NCI-H146 (cell line): ENCODE measurements around the gene TGFBRAP1.
"Not testable (repeated sequence)": the region's sequence is repeated elsewhere in the genome, so short reads cannot be mapped to it uniquely, and the experiment has no call there.

ENCODE experiments used
- DNase-seq: peaks from one replicate; lab custom pipeline; 2025; lab: John Stamatoyannopoulos, UW

TGFBRAP1 gene

GRCh38 chr2:105272176-105272575 is 57.4 kb downstream of the TGFBRAP1 start:
- no peak for DNase-seq

DNA sequence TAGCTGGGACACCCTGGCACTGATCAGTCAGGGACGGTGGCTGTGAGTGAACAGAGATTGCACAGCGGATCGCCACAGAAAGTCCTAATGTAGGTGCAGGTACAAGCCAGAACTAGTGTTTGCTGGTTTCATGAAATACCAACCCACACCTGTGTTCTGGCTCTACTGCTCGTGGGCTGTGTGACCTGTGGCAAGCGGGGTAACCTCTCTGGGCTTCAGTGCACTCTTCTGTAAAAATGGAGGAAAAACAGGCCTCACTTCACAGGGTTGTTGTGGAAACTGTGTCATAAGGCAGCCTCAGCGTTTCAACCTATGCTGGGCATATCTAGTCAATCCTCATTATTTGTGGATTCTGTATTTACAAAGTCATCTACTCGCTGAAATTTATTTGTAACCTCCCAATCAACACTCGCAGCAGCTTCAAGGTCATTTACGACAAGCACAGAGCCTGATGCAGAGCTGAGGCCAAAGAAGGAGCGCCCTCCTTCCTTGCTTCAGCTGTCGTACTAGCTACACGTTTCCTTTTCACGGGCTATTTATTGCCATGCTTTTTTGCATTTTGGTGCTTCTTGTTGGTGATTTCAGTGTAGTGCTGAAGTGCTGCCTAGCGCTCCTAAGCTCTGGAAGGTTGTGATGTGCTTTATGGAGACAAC is 58.0 kb downstream of the TGFBRAP1 start:
- DNase-seq: no peak

DNA sequence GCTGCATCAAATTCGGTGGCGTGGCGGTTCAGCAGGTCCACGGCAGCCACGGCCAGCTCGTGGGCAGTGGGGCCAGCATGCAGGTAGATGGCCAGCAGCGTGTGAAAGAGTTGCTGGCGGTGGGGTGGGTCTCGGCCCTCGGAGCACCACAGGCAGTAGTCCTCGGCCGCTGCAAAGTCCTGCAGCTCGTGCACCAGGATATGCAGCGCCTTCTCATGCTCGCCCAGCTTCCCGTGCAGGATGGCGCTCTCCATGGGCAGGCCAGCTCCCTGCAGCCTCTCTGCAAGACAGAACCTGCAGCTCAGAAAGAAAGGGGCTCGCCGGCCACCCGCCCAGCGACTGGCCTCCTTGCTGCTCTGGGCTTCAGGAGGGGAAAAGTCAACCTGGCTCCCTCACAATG is 60.1 kb downstream of the TGFBRAP1 start:
- no peak for DNase-seq

GRCh38 chr2:105262651-105263091 is 66.9 kb downstream of the TGFBRAP1 start:
- DNase-seq: no peak

DNA sequence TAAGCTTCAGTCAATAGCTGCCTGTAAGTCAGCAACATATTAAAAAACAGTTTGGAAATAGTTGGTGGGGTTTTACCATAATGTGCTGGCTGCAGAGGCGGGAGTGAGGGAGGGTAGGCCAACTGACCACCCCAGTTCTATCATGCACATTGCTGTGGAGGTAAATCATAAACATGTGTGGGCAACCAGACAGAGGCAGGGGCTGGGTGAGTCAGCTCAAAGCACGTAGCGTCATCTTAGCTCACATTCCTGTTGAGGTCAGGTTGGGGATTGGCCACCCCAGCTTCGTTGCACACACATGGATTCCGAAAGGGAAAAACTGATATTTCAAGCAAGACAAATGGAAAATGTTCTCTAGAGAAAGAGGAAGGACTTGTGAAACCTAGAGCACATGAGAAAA is 68.5 kb downstream of the TGFBRAP1 start:
- no peak for DNase-seq

DNA sequence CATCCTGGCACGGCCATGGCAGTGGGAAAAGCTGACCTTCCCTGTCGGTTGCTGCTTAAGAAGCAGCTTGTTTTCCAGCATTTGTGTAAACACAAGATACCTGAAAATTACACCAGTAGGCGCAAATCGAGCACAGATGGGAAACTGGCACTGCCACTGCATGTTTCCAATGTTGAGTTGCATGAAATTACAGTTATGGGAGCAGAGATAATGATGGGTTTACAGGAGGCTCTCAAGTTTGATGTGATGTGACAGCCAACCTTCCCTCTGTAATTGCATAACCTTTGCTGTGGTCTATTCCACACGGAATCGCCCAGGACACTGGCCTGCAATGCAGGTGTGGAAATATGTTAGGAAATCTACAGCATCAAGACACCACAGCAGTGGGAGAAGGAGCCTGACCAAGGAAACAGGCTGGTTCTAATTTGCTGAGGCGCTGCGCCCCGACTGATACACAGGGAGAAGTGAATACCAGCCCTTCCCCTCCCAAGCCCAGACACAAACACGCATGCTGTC is 70.6 kb downstream of the TGFBRAP1 start:
- DNase-seq: no peak

GRCh38 chr2:105257981-105258380 is 71.6 kb downstream of the TGFBRAP1 start:
- DNase-seq: no peak

DNA sequence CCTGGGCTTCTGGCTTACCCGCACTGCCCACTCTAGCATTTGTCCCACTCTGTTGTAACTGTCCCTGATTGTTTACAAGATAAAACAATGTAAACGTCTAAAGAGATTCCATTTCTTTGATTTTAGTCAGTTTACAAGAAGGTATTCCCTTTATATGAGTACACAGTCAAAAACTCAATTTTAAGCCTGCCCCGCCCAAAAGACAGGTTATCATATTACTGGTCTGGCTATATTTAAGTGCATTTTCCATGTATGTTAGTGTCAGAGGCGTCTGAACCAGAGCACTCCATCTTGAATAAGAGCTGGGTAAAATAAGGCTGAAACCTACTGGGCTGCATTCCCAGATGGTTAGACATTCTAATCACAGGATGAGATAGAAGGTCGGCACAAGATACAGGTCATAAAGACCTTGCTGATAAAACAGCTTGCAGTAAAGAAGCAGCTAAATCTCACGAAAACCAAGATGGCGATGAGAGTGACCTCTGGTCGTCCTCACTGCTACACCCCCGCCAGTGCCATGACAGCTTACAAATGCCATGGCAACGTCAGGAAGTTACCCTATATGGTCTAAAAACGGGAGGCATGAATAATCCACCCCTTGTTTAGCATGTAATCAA is 73.0 kb downstream of the TGFBRAP1 start:
- no peak for DNase-seq

- no peak for DNase-seq
Observed at GRCh38 chr2:105255979-105256378, 73.6 kb downstream of the TGFBRAP1 start.

DNA sequence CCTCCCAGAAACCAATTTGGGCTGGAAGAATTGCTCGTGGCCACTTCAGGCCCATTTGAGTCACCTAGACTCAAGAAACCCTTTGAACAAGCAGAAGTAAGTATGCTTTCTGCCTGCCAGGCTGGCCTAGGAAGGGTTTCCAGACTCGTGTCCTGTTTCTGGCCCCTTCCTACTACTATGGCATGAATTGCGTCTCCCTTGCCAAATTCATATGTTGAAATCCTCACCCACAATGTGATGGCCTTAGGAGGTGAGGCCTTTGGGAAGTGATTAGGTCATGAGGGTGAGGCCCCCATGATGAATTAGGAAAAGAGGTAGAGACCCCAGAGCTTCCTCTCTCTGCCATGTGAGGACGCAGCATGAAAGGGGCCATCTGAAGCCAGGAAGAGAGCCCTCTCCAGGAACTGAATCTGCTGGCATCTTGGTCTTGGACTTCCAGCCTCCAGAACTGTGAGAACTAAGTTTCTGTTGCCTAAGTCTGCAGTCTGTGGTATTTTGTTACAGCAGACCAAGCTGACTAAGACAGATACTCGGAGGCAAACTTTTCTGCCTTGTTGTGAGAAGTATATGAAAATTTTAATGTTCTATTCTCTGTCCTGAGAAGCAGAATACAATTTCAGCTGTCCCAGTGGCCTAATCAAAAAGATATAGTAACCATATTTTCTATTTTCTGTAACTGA is 74.9 kb downstream of the TGFBRAP1 start:
- no peak for DNase-seq

DNA sequence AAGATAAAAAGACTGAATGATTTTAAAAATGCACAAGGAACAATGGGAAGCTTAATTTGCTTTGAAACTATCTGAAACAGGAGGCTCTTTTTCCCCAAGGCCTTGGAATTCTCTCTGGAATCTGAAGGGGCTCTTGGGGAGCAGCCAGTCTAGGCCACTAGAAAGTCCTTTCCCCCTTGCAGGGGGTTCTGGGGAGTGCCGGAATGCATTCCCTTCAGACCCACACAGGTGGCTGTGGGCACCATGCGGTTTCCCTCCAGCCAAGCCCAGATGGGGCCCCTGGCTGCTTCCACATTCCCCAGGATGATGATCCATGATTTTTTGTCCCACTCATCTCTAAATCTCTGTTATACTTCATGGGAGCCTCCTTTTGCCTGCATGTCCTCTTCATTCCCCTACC is 77.3 kb downstream of the TGFBRAP1 start:
- DNase-seq: no peak

GRCh38 chr2:105251016-105251648 is 78.4 kb downstream of the TGFBRAP1 start:
- DNase-seq: not testable (repeated sequence)

GRCh38 chr2:105249891-105250290 is 79.6 kb downstream of the TGFBRAP1 start:
- no peak for DNase-seq

DNA sequence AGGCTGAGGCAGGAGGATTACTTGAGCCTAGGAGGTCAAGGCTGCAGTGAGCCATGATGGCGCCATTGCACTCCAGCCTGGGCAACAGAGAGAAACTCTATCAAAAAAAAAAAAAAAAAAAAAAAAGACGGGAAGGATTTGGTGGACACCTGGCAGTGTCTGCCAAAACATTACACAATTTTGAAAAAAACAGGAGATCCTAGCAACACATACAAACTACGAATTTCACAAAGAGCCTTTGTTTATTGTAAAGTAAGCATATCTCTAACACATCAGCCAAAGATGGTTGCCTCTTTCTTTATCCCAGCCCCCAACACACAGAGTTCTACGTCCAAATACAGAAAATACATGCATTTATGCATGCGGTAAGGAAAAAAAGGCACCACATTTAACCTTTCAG is 80.4 kb downstream of the TGFBRAP1 start:
- DNase-seq: no peak

DNA sequence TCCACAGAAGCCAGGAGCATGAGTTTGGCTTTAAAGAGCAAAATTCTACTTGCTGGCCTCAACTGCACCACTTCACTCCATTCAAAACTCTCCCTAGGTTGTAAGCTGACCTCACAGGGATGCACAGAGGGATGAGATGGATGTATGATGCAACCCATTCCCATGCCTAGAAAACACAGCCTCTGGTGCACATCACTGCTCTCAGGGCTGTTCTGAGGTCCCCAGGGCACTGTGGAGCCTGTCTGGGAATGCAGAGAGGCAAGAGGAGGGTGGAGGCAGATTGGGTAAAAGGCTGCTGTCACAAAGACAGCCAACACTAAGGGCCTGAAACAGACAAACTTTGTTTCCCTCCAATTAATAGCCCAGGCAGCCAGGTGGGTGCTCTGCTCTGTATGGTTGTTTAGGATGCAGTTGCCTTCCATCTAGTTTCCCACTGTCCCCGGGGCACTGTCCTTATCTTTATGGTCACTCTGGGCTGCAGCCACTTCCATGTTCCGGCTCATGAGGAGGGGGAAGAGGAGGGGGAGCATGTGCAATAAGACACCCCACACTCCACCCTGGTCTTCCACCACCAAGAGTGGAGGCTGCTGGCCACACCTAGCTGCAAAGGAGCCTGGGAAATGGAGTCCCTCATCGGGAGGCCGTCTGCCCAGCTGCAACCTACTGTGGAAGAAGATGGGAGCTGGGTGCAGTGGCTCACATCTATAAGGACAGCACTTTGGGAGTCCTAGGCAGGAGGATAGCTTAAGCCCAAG is 81.0 kb downstream of the TGFBRAP1 start:
- DNase-seq: no peak

DNA sequence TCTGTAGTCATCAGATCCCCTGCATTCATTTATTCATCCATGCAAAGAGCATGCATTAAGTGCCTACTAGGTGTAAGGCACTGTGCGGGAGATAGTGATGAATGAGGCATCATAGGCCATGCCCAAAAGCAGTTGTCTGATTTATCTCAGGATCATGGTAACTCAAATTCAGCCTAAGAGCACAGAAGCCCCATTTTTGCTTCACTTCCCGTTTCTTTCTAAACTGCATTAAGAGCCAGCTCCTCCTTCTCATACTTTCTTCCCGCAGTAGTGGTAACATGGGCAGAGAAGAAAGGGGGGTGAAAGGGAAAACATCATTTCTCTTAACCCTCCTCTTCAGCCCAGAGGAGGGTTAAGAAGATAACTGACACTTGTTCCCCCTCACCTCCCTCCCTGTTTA is 85.1 kb downstream of the TGFBRAP1 start:
- no peak for DNase-seq

DNA sequence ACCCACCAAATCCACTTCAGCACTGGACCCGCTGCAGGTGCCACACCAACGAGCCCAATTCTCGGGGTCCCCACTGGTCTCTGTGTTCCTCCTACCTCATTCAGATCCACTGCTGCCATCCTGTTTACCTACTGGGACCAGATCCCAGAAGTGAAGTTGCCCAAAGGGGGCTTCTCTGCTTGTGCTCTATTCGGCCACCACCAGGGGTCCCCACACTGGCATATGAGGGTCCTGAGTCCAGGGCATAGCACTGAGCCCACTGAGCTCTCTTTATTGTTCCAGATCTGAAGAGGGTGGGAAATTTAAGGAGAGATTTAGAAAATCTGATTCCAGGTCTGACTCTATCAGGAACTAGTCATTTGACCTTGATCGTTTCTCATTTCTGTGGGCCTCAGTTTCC is 85.6 kb downstream of the TGFBRAP1 start:
- no peak for DNase-seq

DNA sequence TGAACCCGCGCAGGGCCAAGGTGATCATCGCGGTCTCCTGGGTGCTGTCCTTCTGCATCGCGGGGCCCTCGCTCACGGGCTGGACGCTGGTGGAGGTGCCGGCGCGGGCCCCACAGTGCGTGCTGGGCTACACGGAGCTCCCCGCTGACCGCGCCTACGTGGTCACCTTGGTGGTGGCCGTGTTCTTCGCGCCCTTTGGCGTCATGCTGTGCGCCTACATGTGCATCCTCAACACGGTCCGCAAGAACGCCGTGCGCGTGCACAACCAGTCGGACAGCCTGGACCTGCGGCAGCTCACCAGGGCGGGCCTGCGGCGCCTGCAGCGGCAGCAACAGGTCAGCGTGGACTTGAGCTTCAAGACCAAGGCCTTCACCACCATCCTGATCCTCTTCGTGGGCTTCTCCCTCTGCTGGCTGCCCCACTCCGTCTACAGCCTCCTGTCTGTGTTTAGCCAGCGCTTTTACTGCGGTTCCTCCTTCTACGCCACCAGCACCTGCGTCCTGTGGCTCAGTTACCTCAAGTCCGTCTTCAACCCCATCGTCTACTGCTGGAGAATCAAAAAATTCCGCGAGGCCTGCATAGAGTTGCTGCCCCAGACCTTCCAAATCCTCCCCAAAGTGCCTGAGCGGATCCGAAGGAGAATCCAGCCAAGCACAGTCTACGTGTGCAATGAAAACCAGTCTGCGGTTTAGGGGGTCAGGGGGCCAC is 87.1 kb downstream of the TGFBRAP1 start:
- DNase-seq: no peak

GRCh38 chr2:105241443-105241842 is 88.1 kb downstream of the TGFBRAP1 start, which contains the start of gene GPR45:
TSS of gene GPR45 (plus strand) at chr2:105241743. CDS start at chr2:105241859, 116 bp downstream.
- DNase-seq: no peak

DNA sequence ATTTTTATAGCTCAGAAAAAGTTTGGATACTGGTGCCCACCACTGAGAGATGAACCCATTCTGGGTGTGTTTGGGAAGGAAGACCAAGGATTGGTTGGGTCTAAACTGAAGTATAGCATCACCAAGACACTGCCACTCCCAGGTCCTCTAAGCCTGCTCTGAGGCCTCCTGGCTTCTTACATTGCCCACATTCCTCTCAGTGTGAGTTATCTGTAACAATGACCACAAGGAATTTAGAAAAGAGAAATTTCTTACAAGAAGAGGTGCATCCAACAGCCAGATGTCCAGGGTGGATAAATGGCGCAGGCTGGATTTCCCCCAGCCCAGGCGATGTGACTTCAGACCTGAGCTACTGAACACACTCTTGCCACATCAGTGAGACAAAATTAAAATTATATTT is 89.6 kb downstream of the TGFBRAP1 start:
- no peak for DNase-seq

- no peak for DNase-seq
Observed at GRCh38 chr2:105238664-105239240, 90.8 kb downstream of the TGFBRAP1 start.
